GM18519 (cell line): ENCODE data around the gene SPI1.
"Not testable (repeated sequence)": the region's sequence is repeated elsewhere in the genome, so short reads cannot be mapped to it uniquely, and the experiment has no call there.

ENCODE experiments used
- ATAC-seq: cut with Tn5 transposase; IDR thresholded peaks from one replicate; pipeline ENCODE4 v1.9.1; 2021; ENCODE audit warnings: mild to moderate bottlenecking, moderate library complexity; ENCODE audit not compliant: unreplicated experiment, low FRiP score

Gene SPI1

DNA sequence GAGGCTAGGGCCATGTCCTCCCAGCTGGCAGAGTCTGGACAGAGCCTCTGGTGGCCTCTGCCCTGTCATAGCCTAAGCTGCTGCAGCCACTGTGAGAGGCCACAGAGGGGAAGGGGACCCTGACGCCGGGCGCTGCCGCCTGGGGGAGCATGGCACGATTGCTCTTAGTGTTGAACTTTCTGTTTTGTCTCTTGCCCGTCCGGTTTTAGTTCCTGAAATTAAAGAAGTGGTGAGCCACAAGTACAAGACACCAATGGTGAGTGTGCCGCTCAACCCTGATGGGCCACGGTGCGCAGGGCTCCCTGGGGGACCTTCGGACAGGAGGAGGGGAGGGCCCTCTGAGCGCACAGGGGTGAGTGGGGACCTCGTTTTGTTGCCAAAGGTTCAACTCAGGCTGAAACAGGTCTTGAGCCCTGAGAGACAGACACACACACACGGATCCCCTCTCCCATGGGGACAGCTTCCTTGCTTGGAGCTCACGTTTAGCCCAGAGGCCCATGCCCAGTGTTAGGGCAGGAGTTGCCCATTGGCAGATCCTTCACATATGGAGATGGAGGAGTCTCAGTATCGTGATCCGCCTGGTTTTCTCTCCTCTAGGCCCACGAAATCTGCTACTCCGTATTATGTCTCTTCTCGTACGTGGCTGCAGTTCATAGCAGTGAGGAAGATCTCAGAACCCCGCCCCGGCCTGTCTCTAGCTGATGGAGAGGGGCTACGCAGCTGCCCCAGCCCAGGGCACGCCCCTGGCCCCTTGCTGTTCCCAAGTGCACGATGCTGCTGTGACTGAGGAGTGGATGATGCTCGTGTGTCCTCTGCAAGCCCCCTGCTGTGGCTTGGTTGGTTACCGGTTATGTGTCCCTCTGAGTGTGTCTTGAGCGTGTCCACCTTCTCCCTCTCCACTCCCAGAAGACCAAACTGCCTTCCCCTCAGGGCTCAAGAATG, 49.6 kb downstream of the SPI1 start:
- no peak for ATAC-seq

DNA sequence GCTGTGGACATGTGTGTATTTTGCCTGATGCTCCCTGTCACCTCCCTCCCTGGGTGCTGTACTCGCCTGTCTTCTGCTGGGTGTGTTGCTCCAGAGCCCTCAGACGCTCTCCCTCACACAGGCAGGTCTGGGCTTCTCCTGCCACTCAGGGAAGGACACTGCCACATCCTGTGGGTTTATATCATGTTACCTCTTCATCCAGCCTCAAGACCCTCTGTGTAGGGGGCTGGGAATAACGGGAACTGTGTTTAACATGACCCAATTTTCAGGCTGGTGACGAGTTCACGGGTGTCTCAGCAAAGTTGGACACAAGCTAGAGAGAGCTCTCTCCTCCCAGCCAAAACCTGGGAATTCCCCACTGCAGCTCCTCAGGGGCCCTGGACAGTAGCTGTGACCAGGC, 50.4 kb downstream of the SPI1 start:
- no peak for ATAC-seq

DNA sequence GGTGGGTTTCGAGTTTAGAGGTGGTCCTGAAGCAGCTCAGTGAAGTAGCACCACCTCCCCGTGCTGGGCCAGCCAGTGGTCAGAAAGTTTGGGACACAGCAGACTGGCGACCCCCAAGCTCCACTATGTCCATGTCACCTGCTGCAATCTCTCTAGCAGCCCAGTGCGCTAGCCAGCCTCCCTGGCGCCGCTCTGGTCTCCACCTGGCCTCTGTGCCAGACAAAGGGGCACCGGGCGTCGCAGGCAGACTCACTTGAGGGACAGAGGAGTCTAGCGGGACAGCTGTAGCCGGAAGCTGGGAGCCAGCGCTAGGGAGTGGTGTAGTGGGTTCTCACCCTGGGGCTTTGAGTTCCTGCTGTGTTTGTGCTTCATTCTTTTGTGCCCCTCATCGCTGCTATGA, 51.3 kb downstream of the SPI1 start:
- no peak for ATAC-seq

DNA sequence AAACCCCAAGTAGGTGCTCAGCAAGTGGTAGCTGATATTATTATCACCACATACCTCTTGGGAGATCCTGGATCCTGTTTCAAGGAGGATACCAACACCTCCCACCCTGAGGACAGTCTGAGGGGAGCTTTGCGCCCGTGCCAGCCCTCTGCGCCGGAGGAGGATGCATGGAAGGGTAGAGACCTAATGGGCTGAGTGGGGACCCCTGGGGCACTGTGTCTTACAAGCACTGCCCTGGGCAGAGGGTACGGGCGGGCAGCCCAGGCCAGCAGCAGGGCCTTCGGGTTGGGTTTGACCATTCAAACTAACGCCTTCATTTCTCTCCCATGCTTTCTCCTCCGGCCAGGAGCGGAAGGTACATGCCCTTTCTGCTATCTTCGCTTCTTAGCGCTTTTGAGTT, 52.1 kb downstream of the SPI1 start:
- ATAC-seq: no peak

DNA sequence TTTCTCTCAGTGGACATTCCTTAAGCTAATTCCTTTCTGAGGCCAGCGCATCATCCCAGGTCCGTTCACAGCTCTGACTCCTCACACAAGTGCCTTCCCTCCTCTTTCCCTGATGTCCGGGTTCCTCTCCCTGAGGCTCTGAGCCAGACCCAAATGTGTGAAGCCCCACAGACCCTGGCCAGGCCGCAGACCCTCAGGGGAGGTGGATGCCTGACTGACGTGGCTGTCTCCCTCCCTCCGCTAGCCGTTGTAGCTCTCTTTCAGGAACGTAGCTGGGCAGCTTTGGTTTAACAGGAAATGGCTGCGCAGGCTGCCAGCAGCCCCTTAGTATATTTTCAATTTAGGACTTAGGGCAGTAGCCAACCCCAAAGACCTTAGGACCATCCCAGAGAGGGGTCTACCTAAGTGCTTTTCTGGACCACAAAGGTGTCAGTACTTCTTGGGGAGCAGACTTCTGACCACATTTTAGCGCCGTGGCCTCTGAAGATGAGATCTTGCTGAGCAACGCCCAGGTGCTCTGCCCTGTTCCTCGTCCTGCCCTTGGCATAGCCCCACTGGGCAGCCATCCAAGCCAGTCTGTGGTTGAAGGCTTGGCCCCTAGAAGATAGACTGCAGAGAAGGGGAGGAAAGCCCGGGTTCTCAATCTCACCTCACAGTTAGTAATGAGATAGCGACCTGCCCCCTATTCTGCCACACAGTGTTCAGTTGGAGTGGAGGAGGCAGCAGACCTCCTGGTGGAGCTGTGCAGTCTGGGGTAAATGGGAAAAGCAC, 52.9 kb downstream of the SPI1 start:
- ATAC-seq: no peak

DNA sequence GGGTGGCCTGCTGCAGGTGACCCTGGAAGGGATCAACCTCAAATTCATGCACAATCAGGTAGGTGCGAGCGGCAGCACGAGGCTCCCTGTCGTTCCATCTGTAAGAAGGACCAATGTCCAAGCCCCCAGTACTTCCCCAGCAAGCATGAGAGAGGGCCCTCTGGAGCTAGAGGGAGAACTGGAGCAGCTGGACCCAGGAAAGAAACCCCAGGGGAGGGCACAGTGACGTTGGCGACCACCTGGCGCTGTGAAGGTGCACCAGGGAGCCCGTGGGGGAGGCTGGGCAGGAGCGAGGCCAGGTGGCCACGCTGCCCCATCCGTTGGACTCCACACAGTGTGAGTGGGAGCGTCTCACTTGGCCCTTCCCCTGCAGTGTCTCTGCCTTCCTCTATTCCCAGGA, 53.8 kb downstream of the SPI1 start:
- ATAC-seq: no peak

DNA sequence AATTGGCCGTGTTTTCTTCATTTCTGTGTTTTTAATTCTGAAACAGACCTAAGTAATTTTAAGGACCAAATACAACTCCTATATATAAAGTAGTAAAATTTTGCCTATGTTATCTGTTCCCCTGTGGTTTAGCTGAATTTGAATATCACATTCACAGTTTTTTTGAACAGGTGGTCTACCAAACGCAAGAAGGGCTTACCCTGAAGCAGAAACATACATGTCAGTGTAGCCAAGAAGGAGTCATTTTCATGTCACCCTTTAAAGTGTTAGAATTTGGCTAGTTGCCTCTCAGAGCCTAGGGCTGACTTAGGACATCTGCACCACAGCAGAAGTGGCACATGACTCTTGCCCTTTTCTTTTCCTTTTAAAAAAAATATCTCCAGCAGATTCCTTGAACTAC, 60.2 kb downstream of the SPI1 start:
- ATAC-seq: no peak

DNA sequence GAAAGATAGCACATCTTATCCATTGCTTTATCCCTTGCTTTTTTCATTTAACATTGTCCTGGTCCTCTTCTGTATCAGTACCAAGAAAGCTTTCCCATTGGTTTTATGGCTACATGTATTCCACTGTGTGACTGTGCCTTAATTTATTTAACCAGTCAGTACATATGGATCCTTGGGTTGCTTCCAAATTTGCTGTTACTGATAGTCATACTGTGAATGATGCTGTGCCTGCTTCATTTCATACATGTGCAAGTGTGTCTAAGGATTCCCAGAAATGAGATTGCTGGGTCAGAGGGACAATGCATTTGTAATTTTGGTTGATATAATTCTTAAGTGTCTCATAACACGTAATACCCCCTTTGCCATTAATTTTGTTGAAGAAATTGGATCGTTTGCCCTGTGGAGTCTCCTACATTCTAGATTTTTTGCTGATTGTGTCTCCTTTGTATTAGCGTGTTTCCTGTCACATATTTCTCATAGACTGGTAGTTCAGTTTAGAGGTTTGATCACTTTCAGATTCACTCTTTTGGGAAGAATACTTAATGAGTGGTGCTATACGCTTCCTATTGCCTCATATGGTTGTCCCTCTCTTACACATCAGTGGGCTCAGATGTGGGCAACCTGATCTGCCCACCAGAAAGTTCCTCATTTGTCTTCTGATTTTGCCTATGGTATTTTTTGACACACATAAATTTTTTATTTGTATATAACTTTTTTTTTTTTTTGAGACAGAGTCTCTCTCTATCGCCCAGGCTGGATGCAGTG, 61.1 kb downstream of the SPI1 start:
- no peak for ATAC-seq

DNA sequence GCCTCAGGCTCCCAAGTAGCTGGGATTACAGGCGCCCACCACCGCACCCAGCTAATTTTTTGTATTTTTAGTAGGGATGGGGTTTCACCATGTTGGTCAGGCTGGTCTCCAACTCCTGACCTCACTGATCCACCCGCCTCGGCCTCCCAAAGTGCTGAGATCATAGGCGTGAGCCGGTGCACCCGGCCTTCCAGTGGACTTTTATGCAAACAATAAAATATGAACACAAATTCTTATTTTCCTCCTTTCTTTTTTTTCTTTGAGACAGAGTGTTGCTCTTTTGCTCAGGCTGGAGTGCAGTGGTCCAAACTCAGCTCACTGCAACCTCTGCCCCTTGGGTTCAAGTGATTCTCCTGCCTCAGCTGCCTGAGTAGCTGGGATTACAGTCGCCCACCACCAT, 61.8 kb downstream of the SPI1 start:
- ATAC-seq: not testable (repeated sequence)

DNA sequence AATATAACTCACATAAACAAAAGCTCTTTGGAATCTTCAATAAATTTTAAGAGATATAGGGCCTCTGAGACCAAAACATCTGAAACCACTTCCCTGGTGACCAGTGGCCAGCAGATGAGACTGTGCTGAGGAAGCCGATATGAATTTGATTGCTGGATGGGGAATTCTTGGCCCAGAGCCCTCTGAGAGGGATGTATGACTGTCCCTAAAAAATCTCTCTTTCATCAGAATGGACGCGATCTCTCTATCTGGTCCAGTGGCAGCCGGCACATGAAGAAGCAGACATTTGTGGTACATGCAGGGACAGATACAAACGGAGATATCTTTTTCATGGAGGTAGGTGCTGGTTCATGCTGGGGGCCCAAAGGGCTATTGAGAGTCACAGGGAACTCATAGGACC, 63.4 kb downstream of the SPI1 start:
- ATAC-seq: no peak

DNA sequence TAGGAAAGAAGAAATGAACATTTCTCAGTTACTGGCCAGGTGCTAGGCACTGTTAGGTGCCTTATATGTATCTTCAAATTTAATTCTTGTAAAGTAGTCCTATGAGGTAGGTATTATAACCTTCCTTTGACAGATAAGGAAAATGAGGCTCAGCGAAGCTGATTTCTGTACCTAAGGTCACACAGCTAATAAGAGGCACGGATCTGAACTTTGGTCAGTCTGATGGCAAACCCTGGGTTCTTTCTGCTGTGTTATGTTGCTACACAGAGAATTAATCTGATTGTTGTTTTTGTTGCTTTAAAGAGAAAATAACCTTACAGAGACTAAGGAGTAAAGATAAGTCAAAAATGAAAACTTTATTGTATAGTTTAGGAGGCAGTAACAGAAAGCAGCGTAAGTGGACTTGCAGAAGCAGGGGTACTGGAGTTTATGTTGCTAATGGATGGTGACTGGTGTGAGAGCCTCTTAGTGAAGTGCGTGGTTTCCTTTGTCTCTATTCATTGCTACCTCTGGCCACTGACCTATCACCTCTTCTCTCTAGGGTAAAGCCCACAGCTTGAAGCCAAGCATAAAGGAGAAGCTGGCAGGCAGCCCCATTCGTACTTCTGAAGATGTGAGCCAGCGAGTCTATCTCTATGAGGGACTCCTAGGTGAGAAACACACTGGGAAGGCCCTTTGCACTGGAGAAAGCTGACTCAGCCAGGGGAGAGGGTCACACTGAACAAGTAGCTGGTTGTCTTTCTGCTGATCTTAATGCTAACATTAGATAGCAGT, 70.1 kb downstream of the SPI1 start:
- no peak for ATAC-seq

DNA sequence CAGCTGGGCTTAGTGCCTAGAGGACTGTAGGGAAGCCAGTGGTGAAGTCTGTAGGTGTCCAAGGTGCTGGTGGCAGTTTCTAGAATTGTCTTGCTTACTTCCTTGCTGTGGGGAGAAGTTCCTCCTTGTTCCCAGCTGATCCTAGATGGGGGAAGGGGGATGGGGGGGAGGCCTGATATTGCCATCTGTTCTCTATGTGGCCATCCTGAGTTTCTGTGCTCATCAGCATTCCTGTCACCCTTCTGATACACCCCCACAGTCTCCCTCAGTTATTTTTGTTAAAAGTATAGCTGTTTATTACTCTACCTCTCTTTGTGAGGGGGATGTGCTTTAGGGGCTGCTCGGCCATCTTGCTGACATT, 71.9 kb downstream of the SPI1 start:
- ATAC-seq: no peak

DNA sequence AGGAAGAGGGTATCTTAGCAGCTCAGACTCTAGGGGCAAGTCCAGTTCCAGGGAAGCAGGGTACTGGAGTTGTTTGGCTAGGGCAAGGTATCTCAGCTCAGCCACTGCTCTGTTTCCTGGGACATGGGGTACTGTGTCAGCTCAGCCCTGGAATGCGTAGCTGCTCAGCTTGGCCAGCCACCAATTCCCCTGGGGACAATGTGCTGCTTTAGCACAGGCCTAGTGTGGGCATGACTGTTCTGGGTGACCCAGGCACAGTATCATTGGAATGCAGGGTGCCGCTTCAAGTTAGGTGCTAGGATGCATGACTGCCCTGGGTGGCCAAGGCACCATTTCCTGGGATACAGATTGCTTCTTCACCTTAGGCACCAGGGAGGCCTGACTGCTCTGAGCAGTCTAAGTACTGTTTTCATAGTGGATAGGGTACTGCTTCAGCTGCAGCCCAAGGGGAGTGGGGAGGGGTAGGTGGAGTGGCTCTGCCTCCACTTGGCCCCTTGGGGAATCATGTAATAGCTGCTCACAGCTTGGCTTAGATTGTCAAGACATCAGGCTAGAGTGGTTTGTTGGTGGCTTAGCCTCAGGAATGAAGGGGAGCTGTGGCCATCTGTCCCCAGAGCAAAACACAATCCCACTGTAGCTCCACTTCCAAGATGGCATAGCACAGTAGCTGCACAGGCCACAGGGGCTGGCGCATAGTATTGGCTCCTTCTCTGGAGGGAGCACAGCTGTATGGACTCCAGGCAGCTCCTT, 72.4 kb downstream of the SPI1 start:
- ATAC-seq: no peak
